GM12878 (cell line): ENCODE data around the gene NDUFC1. TPM values are rescaled to one million over a fixed set of nuclear protein-coding genes. Genes with fewer than 3 reads are reported as not detected.

ENCODE experiments used
- CBX3 ChIP-seq: fragments of 200-600 bp; sonication (generic); IDR thresholded peaks from 2 replicates; pipeline ENCODE4 v1.6.1; 2016; ENCODE audit warnings: low read depth, borderline replicate concordance
- PAX5 ChIP-seq: IDR thresholded peaks from 2 replicates; pipeline ENCODE4 v1.6.1; 2011; ENCODE audit warnings: low read depth, low read length, borderline replicate concordance
- RB1 ChIP-seq: fragments of 450-650 bp; formaldehyde crosslinking; IDR thresholded peaks from 2 replicates; pipeline ENCODE4 v1.6.1; 2017; ENCODE audit warnings: mild to moderate bottlenecking, borderline replicate concordance
- SIX5 ChIP-seq: IDR thresholded peaks from 2 replicates; pipeline ENCODE4 v1.6.1; 2011; ENCODE audit warnings: mild to moderate bottlenecking, low read depth, low read length, moderate library complexity; ENCODE audit not compliant: severe bottlenecking
- SUZ12 ChIP-seq: fragments of 200-600 bp; sonication (generic); IDR thresholded peaks from one replicate; pipeline ENCODE4 v1.6.1; 2018; ENCODE audit warnings: antibody characterized with exemption, mild to moderate bottlenecking; ENCODE audit not compliant: unreplicated experiment
- polyA plus RNA-seq, 11 experiments: library from polyadenylated mRNA; depleted of rRNA in 4 of 11; unstranded in 6 of 11; stranded (reverse) in 5 of 11; fragments of >200 nt; fragmentation: Nextera tagmentation in 4 of 11; fragmentation: Illumina TruSeq in 1 of 11; extraction: Ambion mirVana in 4 of 11; extraction: Trizol in 1 of 11; gene quantifications; 1 replicate in 1 of 11; 2 replicates in 10 of 11; pipeline versions ENCODE4 v1.2.1 to v1.2.3, GENCODE V29; 2011 to 2016; ENCODE audit warnings: inconsistent platforms in 2 of 11, missing spikeins in 2 of 11, low read depth in 1 of 11
- total RNA-seq, 4 experiments: library from RNA; depleted of rRNA in 3 of 4; stranded (reverse); fragments of >200 nt in 3 of 4; fragmentation: Illumina TruSeq in 1 of 4; extraction: Trizol in 1 of 4; gene quantifications; 2 replicates each; pipeline versions ENCODE4 v1.2.1 to v1.2.3, GENCODE V29; 2013 to 2021
- TF ChIP-seq, protein P1 (sequence below): fragments of 450-650 bp; IDR thresholded peaks from 2 replicates; pipeline ENCODE4 v1.6.1; 2014; ENCODE audit warnings: mild to moderate bottlenecking
- TF ChIP-seq, protein P2 (sequence below): IDR thresholded peaks from 2 replicates; pipeline ENCODE4 v1.6.1; 2011; ENCODE audit warnings: low read depth, low read length, improper control_type of control experiment, borderline replicate concordance
- TF ChIP-seq, protein P3 (sequence below): IDR thresholded peaks from 2 replicates; pipeline ENCODE4 v1.6.1; 2011; ENCODE audit warnings: low read depth, mild to moderate bottlenecking, low read length, moderate library complexity, borderline replicate concordance; ENCODE audit errors: extremely low read depth
- TF ChIP-seq, protein P4 (sequence below): fragments of 450-650 bp; IDR thresholded peaks from 2 replicates; pipeline ENCODE4 v1.6.1; 2017; ENCODE audit warnings: mild to moderate bottlenecking, low read depth, inconsistent platforms; ENCODE audit not compliant: poor library complexity, severe bottlenecking
- TF ChIP-seq, protein P5 (sequence below): fragments of 450-650 bp; IDR thresholded peaks from 2 replicates; pipeline ENCODE4 v1.6.1; 2018; ENCODE audit warnings: mild to moderate bottlenecking, low read depth, moderate library complexity; ENCODE audit not compliant: partially characterized antibody

Gene NDUFC1
- total and polyA plus RNA-seq, 10 of the 15 experiments (the other 5 are each of a cell fraction or from before 2014, with no cell fraction given), result 25.5 to 242 (median 68.9) TPM

DNA sequence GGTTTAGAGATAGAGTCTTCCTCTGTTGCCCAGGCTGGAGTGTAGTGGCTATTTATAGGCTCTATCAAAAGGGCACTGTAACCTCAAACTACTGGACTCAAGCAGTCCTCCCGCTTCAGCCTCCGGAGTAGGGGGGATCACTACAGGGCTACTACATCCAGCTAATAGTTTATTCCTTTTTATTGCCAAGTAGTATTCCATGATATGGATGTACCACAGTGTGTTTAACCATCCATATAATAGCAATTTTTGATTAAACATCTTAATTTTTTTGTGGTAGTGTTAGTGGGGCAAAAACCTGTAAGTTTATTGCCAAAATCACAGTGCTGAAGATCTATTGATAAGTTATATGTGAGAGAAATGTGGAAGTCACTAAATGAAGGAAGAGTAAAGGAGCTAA is 2.6 kb upstream of the NDUFC1 start (continued):
- no peak for TF ChIP-seq CBX3
- TF ChIP-seq, protein P1, sequence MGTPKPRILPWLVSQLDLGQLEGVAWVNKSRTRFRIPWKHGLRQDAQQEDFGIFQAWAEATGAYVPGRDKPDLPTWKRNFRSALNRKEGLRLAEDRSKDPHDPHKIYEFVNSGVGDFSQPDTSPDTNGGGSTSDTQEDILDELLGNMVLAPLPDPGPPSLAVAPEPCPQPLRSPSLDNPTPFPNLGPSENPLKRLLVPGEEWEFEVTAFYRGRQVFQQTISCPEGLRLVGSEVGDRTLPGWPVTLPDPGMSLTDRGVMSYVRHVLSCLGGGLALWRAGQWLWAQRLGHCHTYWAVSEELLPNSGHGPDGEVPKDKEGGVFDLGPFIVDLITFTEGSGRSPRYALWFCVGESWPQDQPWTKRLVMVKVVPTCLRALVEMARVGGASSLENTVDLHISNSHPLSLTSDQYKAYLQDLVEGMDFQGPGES, result no peak
- no peak for TF ChIP-seq SIX5
- TF ChIP-seq RB1, result no peak
- no peak for TF ChIP-seq SUZ12
- TF ChIP-seq, protein P2, sequence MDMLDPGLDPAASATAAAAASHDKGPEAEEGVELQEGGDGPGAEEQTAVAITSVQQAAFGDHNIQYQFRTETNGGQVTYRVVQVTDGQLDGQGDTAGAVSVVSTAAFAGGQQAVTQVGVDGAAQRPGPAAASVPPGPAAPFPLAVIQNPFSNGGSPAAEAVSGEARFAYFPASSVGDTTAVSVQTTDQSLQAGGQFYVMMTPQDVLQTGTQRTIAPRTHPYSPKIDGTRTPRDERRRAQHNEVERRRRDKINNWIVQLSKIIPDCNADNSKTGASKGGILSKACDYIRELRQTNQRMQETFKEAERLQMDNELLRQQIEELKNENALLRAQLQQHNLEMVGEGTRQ, result no peak
- TF ChIP-seq, protein P3, sequence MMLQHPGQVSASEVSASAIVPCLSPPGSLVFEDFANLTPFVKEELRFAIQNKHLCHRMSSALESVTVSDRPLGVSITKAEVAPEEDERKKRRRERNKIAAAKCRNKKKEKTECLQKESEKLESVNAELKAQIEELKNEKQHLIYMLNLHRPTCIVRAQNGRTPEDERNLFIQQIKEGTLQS, result no peak
- TF ChIP-seq, protein P4, sequence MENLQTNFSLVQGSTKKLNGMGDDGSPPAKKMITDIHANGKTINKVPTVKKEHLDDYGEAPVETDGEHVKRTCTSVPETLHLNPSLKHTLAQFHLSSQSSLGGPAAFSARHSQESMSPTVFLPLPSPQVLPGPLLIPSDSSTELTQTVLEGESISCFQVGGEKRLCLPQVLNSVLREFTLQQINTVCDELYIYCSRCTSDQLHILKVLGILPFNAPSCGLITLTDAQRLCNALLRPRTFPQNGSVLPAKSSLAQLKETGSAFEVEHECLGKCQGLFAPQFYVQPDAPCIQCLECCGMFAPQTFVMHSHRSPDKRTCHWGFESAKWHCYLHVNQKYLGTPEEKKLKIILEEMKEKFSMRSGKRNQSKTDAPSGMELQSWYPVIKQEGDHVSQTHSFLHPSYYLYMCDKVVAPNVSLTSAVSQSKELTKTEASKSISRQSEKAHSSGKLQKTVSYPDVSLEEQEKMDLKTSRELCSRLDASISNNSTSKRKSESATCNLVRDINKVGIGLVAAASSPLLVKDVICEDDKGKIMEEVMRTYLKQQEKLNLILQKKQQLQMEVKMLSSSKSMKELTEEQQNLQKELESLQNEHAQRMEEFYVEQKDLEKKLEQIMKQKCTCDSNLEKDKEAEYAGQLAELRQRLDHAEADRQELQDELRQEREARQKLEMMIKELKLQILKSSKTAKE, result no peak
- no peak for TF ChIP-seq PAX5
- TF ChIP-seq, protein P5, sequence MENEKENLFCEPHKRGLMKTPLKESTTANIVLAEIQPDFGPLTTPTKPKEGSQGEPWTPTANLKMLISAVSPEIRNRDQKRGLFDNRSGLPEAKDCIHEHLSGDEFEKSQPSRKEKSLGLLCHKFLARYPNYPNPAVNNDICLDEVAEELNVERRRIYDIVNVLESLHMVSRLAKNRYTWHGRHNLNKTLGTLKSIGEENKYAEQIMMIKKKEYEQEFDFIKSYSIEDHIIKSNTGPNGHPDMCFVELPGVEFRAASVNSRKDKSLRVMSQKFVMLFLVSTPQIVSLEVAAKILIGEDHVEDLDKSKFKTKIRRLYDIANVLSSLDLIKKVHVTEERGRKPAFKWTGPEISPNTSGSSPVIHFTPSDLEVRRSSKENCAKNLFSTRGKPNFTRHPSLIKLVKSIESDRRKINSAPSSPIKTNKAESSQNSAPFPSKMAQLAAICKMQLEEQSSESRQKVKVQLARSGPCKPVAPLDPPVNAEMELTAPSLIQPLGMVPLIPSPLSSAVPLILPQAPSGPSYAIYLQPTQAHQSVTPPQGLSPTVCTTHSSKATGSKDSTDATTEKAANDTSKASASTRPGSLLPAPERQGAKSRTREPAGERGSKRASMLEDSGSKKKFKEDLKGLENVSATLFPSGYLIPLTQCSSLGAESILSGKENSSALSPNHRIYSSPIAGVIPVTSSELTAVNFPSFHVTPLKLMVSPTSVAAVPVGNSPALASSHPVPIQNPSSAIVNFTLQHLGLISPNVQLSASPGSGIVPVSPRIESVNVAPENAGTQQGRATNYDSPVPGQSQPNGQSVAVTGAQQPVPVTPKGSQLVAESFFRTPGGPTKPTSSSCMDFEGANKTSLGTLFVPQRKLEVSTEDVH, result no peak
- TF ChIP-seq, all 136 proteins: peak for 0
